Spleen (tissue), 11 donors: Measurements from ENCODE around the gene TRIM16. TPM values are rescaled to one million over a fixed set of nuclear protein-coding genes. Genes with fewer than 3 reads are reported as not detected.
A peak's percentile ranks its signal among the peaks of the same experiment; 100 is the strongest.

ENCODE experiments used
- DNase-seq: peaks from one replicate; pipeline ENCODE4 v3.0.0-alpha.2; 2020
- H3K27ac ChIP-seq, 8 donors: fragments of 200-600 bp; sonication (generic) in 7 of 8; 1 replicate in 4 of 8; 2 replicates in 4 of 8; pipeline versions ENCODE4 v1.5.0 to v1.8.0; 2016 to 2021; ENCODE audit warnings: inconsistent platforms in 4 of 8, mild to moderate bottlenecking in 4 of 8, moderate library complexity in 1 of 8
- H3K27me3 ChIP-seq, 7 donors: fragments of 200-600 bp; sonication (generic) in 6 of 7; replicated peaks in 1 of 7; 1 replicate in 4 of 7; 2 replicates in 3 of 7; pipeline versions ENCODE4 v1.5.0 to v1.8.0; 2016 to 2021; ENCODE audit warnings: inconsistent platforms in 3 of 7, mild to moderate bottlenecking in 1 of 7
- H3K36me3 ChIP-seq, 6 donors: fragments of 200-600 bp; sonication (generic) in 5 of 6; 1 replicate in 4 of 6; 2 replicates in 2 of 6; pipeline versions ENCODE4 v1.5.0 to v1.8.0; 2016 to 2021; ENCODE audit warnings: inconsistent platforms in 2 of 6
- H3K4me1 ChIP-seq, 6 donors: fragments of 200-600 bp; sonication (generic) in 5 of 6; 1 replicate in 3 of 6; 2 replicates in 3 of 6; pipeline versions ENCODE4 v1.5.0 to v1.8.0; 2016 to 2021; ENCODE audit warnings: inconsistent platforms in 3 of 6
- H3K4me3 ChIP-seq, 8 donors: fragments of 200-600 bp; sonication (generic) in 7 of 8; 1 replicate in 4 of 8; 2 replicates in 4 of 8; pipeline versions ENCODE4 v1.5.0 to v1.8.0; 2016 to 2021; ENCODE audit warnings: inconsistent platforms in 4 of 8, mild to moderate bottlenecking in 4 of 8, moderate library complexity in 2 of 8
- H3K9me3 ChIP-seq, 8 donors: fragments of 200-600 bp; sonication (generic) in 7 of 8; 1 replicate in 4 of 8; 2 replicates in 4 of 8; pipeline versions ENCODE4 v1.5.0 to v1.8.0; 2016 to 2021; ENCODE audit warnings: inconsistent platforms in 4 of 8
- CTCF ChIP-seq, 11 experiments: fragments of 200-600 bp in 7 of 11; fragments of 450-650 bp in 4 of 11; sonication (generic) in 4 of 11; IDR thresholded peaks in 8 of 11; conservative IDR thresholded peaks in 3 of 11; 1 replicate in 7 of 11; 2 replicates in 4 of 11; pipeline versions ENCODE4 v1.4.0 to v1.8.0; 2016 to 2021; ENCODE audit warnings: antibody characterized with exemption in 11 of 11, inconsistent platforms in 4 of 11, mild to moderate bottlenecking in 1 of 11
- POLR2A ChIP-seq, 3 donors: fragments of 450-650 bp; IDR thresholded peaks; one replicate each; pipeline ENCODE4 v1.5.1; 2017; ENCODE audit warnings: antibody characterized with exemption in 3 of 3, mild to moderate bottlenecking in 1 of 3
- POLR2AphosphoS5 ChIP-seq, 3 donors: sonication (generic); formaldehyde crosslinking; IDR thresholded peaks; one replicate each; pipeline ENCODE4 v1.5.1; 2017; ENCODE audit warnings: antibody characterized with exemption in 3 of 3
- WGBS, 5 donors: extraction: QIAGEN DNeasy Blood & Tissue Kit in 3 of 5; methylation state at CpG; one replicate each; pipeline versions ENCODE4 v1.1.5 to v1.1.7; 2013 to 2018; 5-methylcytosine and 5-hydroxymethylcytosine counted together
- intact Hi-C: fragments of 100-400 bp; cut with DNase I; formaldehyde crosslinking; loops from one replicate; pipeline ENCODE4 v1.15.0; 2023; ENCODE audit warnings: low total_unique reads
- polyA plus RNA-seq, 3 donors: library from polyadenylated mRNA; stranded (reverse); fragments of 200-250 nt; gene quantifications; one replicate each; pipeline ENCODE4 v1.2.1, GENCODE V29; 2013
- total RNA-seq, 7 donors: library from RNA; depleted of rRNA in 3 of 7; stranded (reverse); fragments of >200 nt in 3 of 7; fragmentation: NEBNext Ultra II Directional in 4 of 7; extraction: Animal tissue kit (Norgen Biotek cat#: 25700) in 4 of 7; gene quantifications; one replicate each; pipeline versions ENCODE4 v1.1.0 to v1.2.1, GENCODE V29; 2016 to 2021
- donor health status: healthy with polysubstance abuse.
- donor health status: DM: no; HTN: no; CAD: no; lungs with moderate emphysema.
- donor health status: DM: no; HTN: no; CAD: no.
- donor health status: Bipolar disorder and iron deficiency.
- donor health status: healthy.
- donor health status: DM: no; HTN: no; CAD: no.
- donor health status: DM: yes; HTN: yes; CAD: no.

Gene TRIM16
- total and polyA plus RNA-seq, 10 donors = 4.6 to 17.2 (median 9.1) TPM

GRCh38 chr17:15652960-15653359 lies 31.2 kb downstream of the TRIM16 start:
- DNase-seq = no peak
- 89 to 96% (median 91%) methylated on average over 6 of the region's 6 CpGs for WGBS, 5 donors
- Histone ChIP-seq H3K9me3 (no peaks in the 10 kb centered on the region), H3K27me3 (no peaks in the 10 kb centered on the region), H3K4me1 (peaks cover 2 to 37% (median 16%) of the 10 kb centered on the region in 6 donors), H3K27ac (no peak overlapping the region), H3K4me3 (no peak overlapping the region), H3K36me3 (no peaks in the 10 kb centered on the region)
- TF ChIP-seq CTCF (IDR thresholded peaks at IDR 0.05 in 8 of 11, conservative IDR thresholded peaks at IDR 0.05 in 3 of 11) (no peak), POLR2A (IDR thresholded peaks at IDR 0.05) (no peak), POLR2AphosphoS5 (IDR thresholded peaks at IDR 0.05) (no peak)
- intact Hi-C loops = no loop called here

- Histone ChIP-seq H3K4me3 (peak overlapping the region; percentile 19 to 60 (median 36)), H3K27ac (peak overlapping the region in 7 of 8 donors; percentile 53 to 77 (median 67)), H3K36me3 (no peaks in the 10 kb centered on the region), H3K9me3 (no peaks in the 10 kb centered on the region), H3K27me3 (no peaks in the 10 kb centered on the region), H3K4me1 (peaks cover 2 to 37% (median 16%) of the 10 kb centered on the region in 6 donors)
- intact Hi-C loops = no loop called here
- DNase-seq = peak; percentile 90
- TF ChIP-seq POLR2A (IDR thresholded peaks at IDR 0.05) = no peak
- TF ChIP-seq POLR2AphosphoS5 (IDR thresholded peaks at IDR 0.05) = peak; percentile 60 to 83 (median 81)
- TF ChIP-seq CTCF (IDR thresholded peaks at IDR 0.05 in 8 of 11, conservative IDR thresholded peaks at IDR 0.05 in 3 of 11) = no peak
- 4 to 9% (median 6%) methylated on average over 8 of the region's 8 CpGs for WGBS, 5 donors
Observed at GRCh38 chr17:15651583-15652110, 32.5 kb downstream of the TRIM16 start.

- no peak for DNase-seq
- intact Hi-C loops = no loop called here
- 53 to 62% (median 54%) methylated on average over 11 to 14 of the region's 14 CpGs for WGBS, 5 donors
- peak in 1 of 3 donors; percentile 61 for TF ChIP-seq POLR2AphosphoS5 (IDR thresholded peaks at IDR 0.05)
- no peak for TF ChIP-seq POLR2A (IDR thresholded peaks at IDR 0.05)
- Histone ChIP-seq H3K27me3 (no peaks in the 10 kb centered on the region), H3K36me3 (no peaks in the 10 kb centered on the region), H3K4me3 (peak overlapping the region; percentile 19 to 60 (median 36)), H3K9me3 (no peaks in the 10 kb centered on the region), H3K27ac (peak overlapping the region in 7 of 8 donors; percentile 53 to 77 (median 67)), H3K4me1 (peaks cover 2 to 37% (median 16%) of the 10 kb centered on the region in 6 donors)
Observed at GRCh38 chr17:15650741-15651582, 33.1 kb downstream of the TRIM16 start.

- whole genome bisulfite sequencing, 5 donors = 32 to 39% (median 36%) methylated on average over 6 of the region's 6 CpGs
- Histone ChIP-seq H3K27me3 (no peaks in the 10 kb centered on the region), H3K4me3 (peak overlapping the region in 4 of 8 donors; percentile 38 to 60 (median 42)), H3K27ac (peak overlapping the region in 5 of 8 donors; percentile 32 to 77 (median 53)), H3K36me3 (no peaks in the 10 kb centered on the region), H3K9me3 (no peaks in the 10 kb centered on the region), H3K4me1 (peaks cover 2 to 45% (median 16%) of the 10 kb centered on the region in 6 donors)
- intact Hi-C loops = no loop called here
- no peak for DNase-seq
- TF ChIP-seq POLR2A (IDR thresholded peaks at IDR 0.05) = no peak
- TF ChIP-seq CTCF (IDR thresholded peaks at IDR 0.05 in 8 of 11, conservative IDR thresholded peaks at IDR 0.05 in 3 of 11) = no peak
- no peak for TF ChIP-seq POLR2AphosphoS5 (IDR thresholded peaks at IDR 0.05)
Observed at GRCh38 chr17:15649861-15650421, 34.2 kb downstream of the TRIM16 start.
